SK-N-SH (cell line): ENCODE data around the gene ATP6V1F. TPM values are rescaled to one million over a fixed set of nuclear protein-coding genes. Genes with fewer than 3 reads are reported as not detected.

Source experiments
- CTCF ChIA-PET: fragments of 300-600, 350-600 bp; formaldehyde crosslinking; extraction: SDS; loops from one replicate; lab custom pipeline; 2021; lab: Yijun Ruan, JAX
- POLR2A ChIA-PET: fragments of 350-600 bp; sonication (Branson Sonifier 250); formaldehyde crosslinking; extraction: SDS; loops from one replicate; lab custom pipeline; 2020; ENCODE audit warnings: antibody characterized with exemption, inconsistent platforms; lab: Yijun Ruan, JAX
- DNase-seq: peaks from one replicate; pipeline ENCODE4 v3.0.0; 2012
- H2AFZ ChIP-seq: fragments of 200-600 bp; sonication (generic); 2 replicates; pipeline ENCODE4 v1.8.1; 2016; ENCODE audit warnings: antibody characterized with exemption, mild to moderate bottlenecking, low read depth
- H3F3A ChIP-seq: fragments of 200-600 bp; sonication (generic); replicated peaks from 2 replicates; pipeline ENCODE3; 2016; ENCODE audit warnings: antibody characterized with exemption, mild to moderate bottlenecking; ENCODE audit not compliant: insufficient read depth
- H3K27ac ChIP-seq, 2 experiments: fragments of 200-500 bp in 1 of 2; fragments of 200-600 bp in 1 of 2; sonication (Bioruptor generic) in 1 of 2; sonication (generic), shearing (Covaris generic) in 1 of 2; 2 replicates each; pipeline versions ENCODE4 v1.5.1 to v1.6.1; 2014 to 2016; ENCODE audit warnings: low read depth in 2 of 2, inconsistent platforms in 1 of 2, low read length in 1 of 2, mild to moderate bottlenecking in 1 of 2, mixed read lengths in 1 of 2
- H3K27me3 ChIP-seq: fragments of 200-600 bp; sonication (generic), shearing (Covaris generic); 2 replicates; pipeline ENCODE4 v1.6.1; 2016; ENCODE audit warnings: mixed run types; ENCODE audit not compliant: insufficient read depth
- H3K36me3 ChIP-seq, 2 experiments: fragments of 200-500 bp in 1 of 2; fragments of 200-600 bp in 1 of 2; sonication (Bioruptor generic) in 1 of 2; sonication (generic) in 1 of 2; replicated peaks in 1 of 2; 2 replicates each; pipeline versions ENCODE3 to v1.5.1; 2014 to 2016; ENCODE audit warnings: low read length in 1 of 2, mild to moderate bottlenecking in 1 of 2; ENCODE audit not compliant: insufficient read depth in 2 of 2, control insufficient read depth in 1 of 2
- H3K4me1 ChIP-seq, 2 experiments: fragments of 200-500 bp in 1 of 2; fragments of 200-600 bp in 1 of 2; sonication (Bioruptor generic) in 1 of 2; sonication (generic), shearing (Covaris generic) in 1 of 2; 2 replicates each; pipeline versions ENCODE4 v1.5.1 to v1.6.1; 2014 to 2016; ENCODE audit warnings: low read depth in 1 of 2, low read length in 1 of 2, mixed run types in 1 of 2; ENCODE audit not compliant: insufficient read depth in 2 of 2, control insufficient read depth in 1 of 2
- H3K4me2 ChIP-seq: fragments of 200-600 bp; sonication (generic), shearing (Covaris generic); 2 replicates; pipeline ENCODE4 v1.6.1; 2017; ENCODE audit warnings: mixed run types
- H3K4me3 ChIP-seq, 2 experiments: fragments of 200-500 bp in 1 of 2; fragments of 200-600 bp in 1 of 2; sonication (Bioruptor generic) in 1 of 2; sonication (generic), shearing (Covaris generic) in 1 of 2; 2 replicates each; pipeline versions ENCODE4 v1.5.1 to v1.8.1; 2014 to 2016; ENCODE audit warnings: low read depth in 2 of 2, inconsistent platforms in 1 of 2, low read length in 1 of 2, mild to moderate bottlenecking in 1 of 2, mixed read lengths in 1 of 2, moderate library complexity in 1 of 2
- H3K79me2 ChIP-seq: fragments of 200-600 bp; sonication (generic); 2 replicates; pipeline ENCODE4 v1.8.1; 2017; ENCODE audit warnings: mild to moderate bottlenecking; ENCODE audit not compliant: insufficient read depth
- H3K9ac ChIP-seq: fragments of 200-600 bp; sonication (generic); 2 replicates; pipeline ENCODE4 v1.6.1; 2017; ENCODE audit warnings: mixed run types
- H3K9me2 ChIP-seq: fragments of 200-600 bp; sonication (generic); 2 replicates; pipeline ENCODE4 v1.6.1; 2017; ENCODE audit warnings: mixed run types
- H3K9me3 ChIP-seq: fragments of 200-600 bp; sonication (generic); 2 replicates; pipeline ENCODE4 v1.6.1; 2017; ENCODE audit warnings: mixed run types, mild to moderate bottlenecking, moderate library complexity
- H4K20me1 ChIP-seq: fragments of 200-600 bp; sonication (generic); 2 replicates; pipeline ENCODE4 v1.6.1; 2017; ENCODE audit warnings: mild to moderate bottlenecking, mixed run types; ENCODE audit not compliant: insufficient read depth
- CHD2 ChIP-seq: fragments of 150-350 bp; IDR thresholded peaks from 2 replicates; pipeline ENCODE4 v1.6.1; 2018; ENCODE audit warnings: low read length; ENCODE audit not compliant: partially characterized antibody
- FOSL2 ChIP-seq: IDR thresholded peaks from 2 replicates; pipeline ENCODE4 v1.4.0; 2012; ENCODE audit warnings: low read depth, mild to moderate bottlenecking, moderate library complexity, borderline replicate concordance
- FOXJ3 ChIP-seq: sonication (generic); formaldehyde crosslinking; IDR thresholded peaks from 2 replicates; pipeline ENCODE4 v1.5.1; 2020; ENCODE audit warnings: mild to moderate bottlenecking, missing genetic modification reagents
- FOXM1 ChIP-seq: IDR thresholded peaks from 2 replicates; pipeline ENCODE4 v1.4.0; 2012; ENCODE audit warnings: low read depth, mild to moderate bottlenecking
- GABPA ChIP-seq: IDR thresholded peaks from 2 replicates; pipeline ENCODE4 v1.4.0; 2012; ENCODE audit warnings: low read depth, mild to moderate bottlenecking
- GATA2 ChIP-seq: sonication (generic); formaldehyde crosslinking; IDR thresholded peaks from 2 replicates; pipeline ENCODE4 v1.5.0; 2020; ENCODE audit warnings: mild to moderate bottlenecking, missing genetic modification reagents
- NFIC ChIP-seq: IDR thresholded peaks from 2 replicates; pipeline ENCODE4 v1.4.0; 2012; ENCODE audit warnings: borderline replicate concordance
- RAD21 ChIP-seq: IDR thresholded peaks from 2 replicates; pipeline ENCODE4 v1.6.1; 2012; ENCODE audit warnings: mild to moderate bottlenecking, low read length
- RFX5 ChIP-seq: IDR thresholded peaks from 2 replicates; pipeline ENCODE4 v1.6.1; 2012; ENCODE audit warnings: mild to moderate bottlenecking, improper control_type of control experiment, low read length
- RXRA ChIP-seq: IDR thresholded peaks from 2 replicates; pipeline ENCODE4 v1.4.0; 2012; ENCODE audit warnings: low read depth, mild to moderate bottlenecking, borderline replicate concordance
- SIN3A ChIP-seq: IDR thresholded peaks from 2 replicates; pipeline ENCODE4 v1.6.1; 2012; ENCODE audit warnings: low read depth, mild to moderate bottlenecking, low read length, moderate library complexity, borderline replicate concordance
- SMC3 ChIP-seq: IDR thresholded peaks from 2 replicates; pipeline ENCODE4 v1.6.1; 2012; ENCODE audit warnings: low read depth, low read length, improper control_type of control experiment
- TAF1 ChIP-seq: IDR thresholded peaks from 2 replicates; pipeline ENCODE4 v1.6.1; 2012; ENCODE audit warnings: low read depth, mild to moderate bottlenecking, low read length, moderate library complexity, borderline replicate concordance
- WGBS: methylation state at CpG from one replicate; pipeline ENCODE4 v1.1.6; 2017; ENCODE audit warnings: low lambda C conversion rate; 5-methylcytosine and 5-hydroxymethylcytosine counted together
- polyA plus RNA-seq, 3 experiments: library from polyadenylated mRNA; depleted of rRNA; stranded (reverse); fragments of >200 nt; gene quantifications; 2 replicates each; pipeline ENCODE4 v1.2.3, GENCODE V29; 2012
- TF ChIP-seq, protein P1 (sequence below): IDR thresholded peaks from 2 replicates; pipeline ENCODE4 v1.6.1; 2012; ENCODE audit warnings: mild to moderate bottlenecking, low read depth, low read length, moderate library complexity
- TF ChIP-seq, protein P2 (sequence below): fragments of 150-350 bp; IDR thresholded peaks from 2 replicates; pipeline ENCODE4 v1.6.1; 2016; ENCODE audit warnings: mild to moderate bottlenecking, low read depth, low read length
- TF ChIP-seq, protein P3 (sequence below): fragments of 150-350 bp; IDR thresholded peaks from 2 replicates; pipeline ENCODE4 v1.6.1; 2017; ENCODE audit warnings: antibody characterized with exemption, low read length, low read depth, borderline replicate concordance
- TF ChIP-seq, protein P4 (sequence below): IDR thresholded peaks from 2 replicates; pipeline ENCODE4; 2012
- TF ChIP-seq, protein P5 (sequence below): IDR thresholded peaks from 2 replicates; pipeline ENCODE4 v1.4.0; 2012; ENCODE audit warnings: low read depth

Gene ATP6V1F
- polyA plus RNA-seq, 1 of the 3 experiments (the other 2 are of a cell fraction): 495 TPM

DNA sequence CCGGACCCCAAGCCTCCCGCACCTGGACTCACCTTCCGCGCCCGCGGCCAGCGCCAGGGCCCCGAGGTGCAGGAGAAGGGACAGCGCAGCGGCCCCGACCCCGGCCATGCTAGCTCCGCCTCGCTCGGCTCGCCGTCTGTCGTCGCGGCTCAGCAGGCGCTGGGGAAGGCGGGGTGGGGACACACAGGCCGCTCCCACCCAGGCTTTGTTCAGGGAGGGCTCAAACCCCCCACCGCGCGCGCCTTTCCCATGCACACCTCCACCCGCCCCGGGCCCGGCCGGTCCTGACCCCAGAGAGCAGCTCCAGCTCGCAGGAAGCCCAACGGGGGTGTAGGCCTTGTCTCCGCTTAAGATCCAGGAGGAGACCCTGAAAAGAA, 47.9 kb downstream of the ATP6V1F start, which contains the start of gene KCP:
Gene KCP (minus strand): TSS at position 141 of the 377 bp plus-strand sequence. CDS start 33 bp downstream, at position 108.
- no peaks in the 10 kb centered on the region for H3F3A ChIP-seq
- DNase-seq: peak; percentile 49
- H2AFZ ChIP-seq: peak within 1 kb of the TSS; percentile 17; the same call in 1 of the 2 replicates
- H3K4me2 ChIP-seq: no peak within 1 kb of the TSS
- peaks cover 0 to 4% of the 10 kb centered on the region in 2 experiments; a peak in 1 of 4 replicates for H3K4me1 ChIP-seq
- no peaks in the 10 kb centered on the region for H4K20me1 ChIP-seq
- CTCF ChIA-PET: interaction anchor here (0.8 to 6.2 kb wide), 8 partner anchors 11 to 449 kb away, joined by 3 to 69 read pairs (median 4); no protein-coding TSS in a partner anchor
- POLR2A ChIA-PET: no interaction called here
- H3K4me3 ChIP-seq: no peak within 1 kb of the TSS
- no peaks in the 10 kb centered on the region for H3K9me2 ChIP-seq
- no peaks in the 10 kb centered on the region for H3K9me3 ChIP-seq
- WGBS: 93% methylated on average over 20 of the region's 34 CpGs
- no peak within 1 kb of the TSS for H3K27ac ChIP-seq
- TF ChIP-seq NFIC (no peak), SIN3A (no peak), RAD21 (no peak), CHD2 (no peak), FOSL2 (no peak), GABPA (no peak)
- H3K9ac ChIP-seq: no peak within 1 kb of the TSS
- H3K27me3 ChIP-seq: peaks cover 13% of the 10 kb centered on the region; the same call in 1 of the 2 replicates
- H3K36me3 ChIP-seq: no peaks in the 10 kb centered on the region
- no peaks in the 10 kb centered on the region for H3K79me2 ChIP-seq

DNA sequence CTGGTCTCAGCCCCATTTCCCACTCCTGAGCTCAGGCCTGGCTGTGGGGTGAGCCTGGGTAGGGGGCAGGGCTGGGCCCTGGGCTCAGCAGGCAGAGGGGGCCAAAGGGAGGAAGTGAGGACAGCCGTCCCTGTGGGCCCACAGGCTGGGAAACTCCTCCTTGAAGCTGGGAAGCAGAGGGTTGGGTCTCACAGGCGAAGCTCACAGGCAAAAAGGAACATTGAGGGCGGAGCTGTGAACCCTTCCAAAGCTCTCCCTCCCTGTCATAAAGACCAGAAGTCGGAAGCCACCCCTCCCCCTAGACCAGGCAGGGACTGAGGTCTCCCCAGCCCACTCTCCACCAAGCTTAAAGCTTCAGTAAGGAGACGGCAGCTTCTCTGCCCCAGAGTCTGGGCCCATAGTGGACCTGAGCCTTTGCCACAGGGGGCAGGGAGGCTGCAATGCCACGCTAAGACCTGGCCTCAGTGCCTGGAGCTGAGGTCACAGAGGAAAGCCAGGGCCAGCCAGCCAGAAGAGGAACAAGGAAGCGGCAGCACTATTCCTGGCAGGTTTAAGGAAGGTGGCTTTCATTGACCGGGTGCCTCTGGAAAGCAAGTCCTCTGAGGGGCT, 48.9 kb downstream of the ATP6V1F start:
- no peaks in the 10 kb centered on the region for H4K20me1 ChIP-seq
- H3K4me2 ChIP-seq: no peak overlapping the region
- H3F3A ChIP-seq: no peaks in the 10 kb centered on the region
- H3K27ac ChIP-seq: no peak overlapping the region
- ChIA-PET POLR2A (interaction anchor here (0.6 kb wide), 1 partner anchor 476 kb away, joined by 5 read pairs; no protein-coding TSS in a partner anchor), CTCF (interaction anchor here (0.8 to 6.2 kb wide), 6 partner anchors 9 to 450 kb away, joined by 3 to 69 read pairs (median 5); no protein-coding TSS in a partner anchor)
- no peak overlapping the region for H3K9ac ChIP-seq
- H3K36me3 ChIP-seq: no peaks in the 10 kb centered on the region
- 74% methylated on average over 8 of the region's 8 CpGs for WGBS
- H3K27me3 ChIP-seq: peaks cover 13% of the 10 kb centered on the region; the same call in 1 of the 2 replicates
- H3K9me2 ChIP-seq: no peaks in the 10 kb centered on the region
- DNase-seq: peak; percentile 45
- H3K4me3 ChIP-seq: no peak overlapping the region
- peaks cover 0 to 4% of the 10 kb centered on the region in 2 experiments; a peak in 1 of 4 replicates for H3K4me1 ChIP-seq
- TF ChIP-seq, protein P1, sequence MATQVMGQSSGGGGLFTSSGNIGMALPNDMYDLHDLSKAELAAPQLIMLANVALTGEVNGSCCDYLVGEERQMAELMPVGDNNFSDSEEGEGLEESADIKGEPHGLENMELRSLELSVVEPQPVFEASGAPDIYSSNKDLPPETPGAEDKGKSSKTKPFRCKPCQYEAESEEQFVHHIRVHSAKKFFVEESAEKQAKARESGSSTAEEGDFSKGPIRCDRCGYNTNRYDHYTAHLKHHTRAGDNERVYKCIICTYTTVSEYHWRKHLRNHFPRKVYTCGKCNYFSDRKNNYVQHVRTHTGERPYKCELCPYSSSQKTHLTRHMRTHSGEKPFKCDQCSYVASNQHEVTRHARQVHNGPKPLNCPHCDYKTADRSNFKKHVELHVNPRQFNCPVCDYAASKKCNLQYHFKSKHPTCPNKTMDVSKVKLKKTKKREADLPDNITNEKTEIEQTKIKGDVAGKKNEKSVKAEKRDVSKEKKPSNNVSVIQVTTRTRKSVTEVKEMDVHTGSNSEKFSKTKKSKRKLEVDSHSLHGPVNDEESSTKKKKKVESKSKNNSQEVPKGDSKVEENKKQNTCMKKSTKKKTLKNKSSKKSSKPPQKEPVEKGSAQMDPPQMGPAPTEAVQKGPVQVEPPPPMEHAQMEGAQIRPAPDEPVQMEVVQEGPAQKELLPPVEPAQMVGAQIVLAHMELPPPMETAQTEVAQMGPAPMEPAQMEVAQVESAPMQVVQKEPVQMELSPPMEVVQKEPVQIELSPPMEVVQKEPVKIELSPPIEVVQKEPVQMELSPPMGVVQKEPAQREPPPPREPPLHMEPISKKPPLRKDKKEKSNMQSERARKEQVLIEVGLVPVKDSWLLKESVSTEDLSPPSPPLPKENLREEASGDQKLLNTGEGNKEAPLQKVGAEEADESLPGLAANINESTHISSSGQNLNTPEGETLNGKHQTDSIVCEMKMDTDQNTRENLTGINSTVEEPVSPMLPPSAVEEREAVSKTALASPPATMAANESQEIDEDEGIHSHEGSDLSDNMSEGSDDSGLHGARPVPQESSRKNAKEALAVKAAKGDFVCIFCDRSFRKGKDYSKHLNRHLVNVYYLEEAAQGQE: no peak
- TF ChIP-seq RXRA (no peak), FOXM1 (no peak), RFX5 (no peak), GATA2 (CRISPR knock-in tag) (no peak), TAF1 (no peak), RAD21 (no peak), SMC3 (no peak), FOXJ3 (no peak)
- TF ChIP-seq, protein P2, sequence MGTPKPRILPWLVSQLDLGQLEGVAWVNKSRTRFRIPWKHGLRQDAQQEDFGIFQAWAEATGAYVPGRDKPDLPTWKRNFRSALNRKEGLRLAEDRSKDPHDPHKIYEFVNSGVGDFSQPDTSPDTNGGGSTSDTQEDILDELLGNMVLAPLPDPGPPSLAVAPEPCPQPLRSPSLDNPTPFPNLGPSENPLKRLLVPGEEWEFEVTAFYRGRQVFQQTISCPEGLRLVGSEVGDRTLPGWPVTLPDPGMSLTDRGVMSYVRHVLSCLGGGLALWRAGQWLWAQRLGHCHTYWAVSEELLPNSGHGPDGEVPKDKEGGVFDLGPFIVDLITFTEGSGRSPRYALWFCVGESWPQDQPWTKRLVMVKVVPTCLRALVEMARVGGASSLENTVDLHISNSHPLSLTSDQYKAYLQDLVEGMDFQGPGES: no peak
- TF ChIP-seq, protein P3, sequence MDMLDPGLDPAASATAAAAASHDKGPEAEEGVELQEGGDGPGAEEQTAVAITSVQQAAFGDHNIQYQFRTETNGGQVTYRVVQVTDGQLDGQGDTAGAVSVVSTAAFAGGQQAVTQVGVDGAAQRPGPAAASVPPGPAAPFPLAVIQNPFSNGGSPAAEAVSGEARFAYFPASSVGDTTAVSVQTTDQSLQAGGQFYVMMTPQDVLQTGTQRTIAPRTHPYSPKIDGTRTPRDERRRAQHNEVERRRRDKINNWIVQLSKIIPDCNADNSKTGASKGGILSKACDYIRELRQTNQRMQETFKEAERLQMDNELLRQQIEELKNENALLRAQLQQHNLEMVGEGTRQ: no peak
- TF ChIP-seq, protein P4, sequence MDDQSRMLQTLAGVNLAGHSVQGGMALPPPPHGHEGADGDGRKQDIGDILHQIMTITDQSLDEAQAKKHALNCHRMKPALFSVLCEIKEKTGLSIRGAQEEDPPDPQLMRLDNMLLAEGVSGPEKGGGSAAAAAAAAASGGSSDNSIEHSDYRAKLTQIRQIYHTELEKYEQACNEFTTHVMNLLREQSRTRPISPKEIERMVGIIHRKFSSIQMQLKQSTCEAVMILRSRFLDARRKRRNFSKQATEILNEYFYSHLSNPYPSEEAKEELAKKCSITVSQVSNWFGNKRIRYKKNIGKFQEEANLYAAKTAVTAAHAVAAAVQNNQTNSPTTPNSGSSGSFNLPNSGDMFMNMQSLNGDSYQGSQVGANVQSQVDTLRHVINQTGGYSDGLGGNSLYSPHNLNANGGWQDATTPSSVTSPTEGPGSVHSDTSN: no peak
- TF ChIP-seq, protein P5, sequence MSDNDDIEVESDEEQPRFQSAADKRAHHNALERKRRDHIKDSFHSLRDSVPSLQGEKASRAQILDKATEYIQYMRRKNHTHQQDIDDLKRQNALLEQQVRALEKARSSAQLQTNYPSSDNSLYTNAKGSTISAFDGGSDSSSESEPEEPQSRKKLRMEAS: no peak
- H3K9me3 ChIP-seq: no peaks in the 10 kb centered on the region
- no peaks in the 10 kb centered on the region for H3K79me2 ChIP-seq
- H2AFZ ChIP-seq: no peak overlapping the region
